ENCODE data around the gene SELPLG.

GRCh38 chr12:108595711-108596647 is 37.7 kb downstream of the SELPLG start:
- TF ChIP-seq POLR2AphosphoS5 (IDR thresholded peaks at IDR 0.05) (no peak), RAD21 (conservative IDR thresholded peaks at IDR 0.05) (no peak), CTCF (IDR thresholded peaks at IDR 0.05; ENCODE audit: poor library complexity, severe bottlenecking) (no peak), EZH2 (IDR thresholded peaks at IDR 0.05; ENCODE audit: borderline replicate concordance, insufficient read depth, low read length, poor library complexity, severe bottlenecking) (no peak), TAF1 (IDR thresholded peaks at IDR 0.05; ENCODE audit: low read depth) (no peak), EP300 (conservative IDR thresholded peaks at IDR 0.05; ENCODE audit: poor library complexity, severe bottlenecking) (no peak), MXI1 (conservative IDR thresholded peaks at IDR 0.05; ENCODE audit: poor library complexity, severe bottlenecking) (no peak)
- TF ChIP-seq, protein P1, sequence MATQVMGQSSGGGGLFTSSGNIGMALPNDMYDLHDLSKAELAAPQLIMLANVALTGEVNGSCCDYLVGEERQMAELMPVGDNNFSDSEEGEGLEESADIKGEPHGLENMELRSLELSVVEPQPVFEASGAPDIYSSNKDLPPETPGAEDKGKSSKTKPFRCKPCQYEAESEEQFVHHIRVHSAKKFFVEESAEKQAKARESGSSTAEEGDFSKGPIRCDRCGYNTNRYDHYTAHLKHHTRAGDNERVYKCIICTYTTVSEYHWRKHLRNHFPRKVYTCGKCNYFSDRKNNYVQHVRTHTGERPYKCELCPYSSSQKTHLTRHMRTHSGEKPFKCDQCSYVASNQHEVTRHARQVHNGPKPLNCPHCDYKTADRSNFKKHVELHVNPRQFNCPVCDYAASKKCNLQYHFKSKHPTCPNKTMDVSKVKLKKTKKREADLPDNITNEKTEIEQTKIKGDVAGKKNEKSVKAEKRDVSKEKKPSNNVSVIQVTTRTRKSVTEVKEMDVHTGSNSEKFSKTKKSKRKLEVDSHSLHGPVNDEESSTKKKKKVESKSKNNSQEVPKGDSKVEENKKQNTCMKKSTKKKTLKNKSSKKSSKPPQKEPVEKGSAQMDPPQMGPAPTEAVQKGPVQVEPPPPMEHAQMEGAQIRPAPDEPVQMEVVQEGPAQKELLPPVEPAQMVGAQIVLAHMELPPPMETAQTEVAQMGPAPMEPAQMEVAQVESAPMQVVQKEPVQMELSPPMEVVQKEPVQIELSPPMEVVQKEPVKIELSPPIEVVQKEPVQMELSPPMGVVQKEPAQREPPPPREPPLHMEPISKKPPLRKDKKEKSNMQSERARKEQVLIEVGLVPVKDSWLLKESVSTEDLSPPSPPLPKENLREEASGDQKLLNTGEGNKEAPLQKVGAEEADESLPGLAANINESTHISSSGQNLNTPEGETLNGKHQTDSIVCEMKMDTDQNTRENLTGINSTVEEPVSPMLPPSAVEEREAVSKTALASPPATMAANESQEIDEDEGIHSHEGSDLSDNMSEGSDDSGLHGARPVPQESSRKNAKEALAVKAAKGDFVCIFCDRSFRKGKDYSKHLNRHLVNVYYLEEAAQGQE (IDR thresholded peaks at IDR 0.05; ENCODE audit: borderline replicate concordance), result no peak
